GM11168 (cell line): ENCODE results near the gene CSNK1G1.
"Not testable (repeated sequence)": the region's sequence is repeated elsewhere in the genome, so short reads cannot be mapped to it uniquely, and the experiment has no call there.

Source experiments
- in situ Hi-C: fragments of 300-500 bp; cut with MboI; formaldehyde crosslinking; loops from one replicate; pipeline ENCODE4 v1.12.0; 2022; ENCODE audit warnings: low sequenced_read_pairs; ENCODE audit not compliant: unreplicated experiment

Gene CSNK1G1

DNA sequence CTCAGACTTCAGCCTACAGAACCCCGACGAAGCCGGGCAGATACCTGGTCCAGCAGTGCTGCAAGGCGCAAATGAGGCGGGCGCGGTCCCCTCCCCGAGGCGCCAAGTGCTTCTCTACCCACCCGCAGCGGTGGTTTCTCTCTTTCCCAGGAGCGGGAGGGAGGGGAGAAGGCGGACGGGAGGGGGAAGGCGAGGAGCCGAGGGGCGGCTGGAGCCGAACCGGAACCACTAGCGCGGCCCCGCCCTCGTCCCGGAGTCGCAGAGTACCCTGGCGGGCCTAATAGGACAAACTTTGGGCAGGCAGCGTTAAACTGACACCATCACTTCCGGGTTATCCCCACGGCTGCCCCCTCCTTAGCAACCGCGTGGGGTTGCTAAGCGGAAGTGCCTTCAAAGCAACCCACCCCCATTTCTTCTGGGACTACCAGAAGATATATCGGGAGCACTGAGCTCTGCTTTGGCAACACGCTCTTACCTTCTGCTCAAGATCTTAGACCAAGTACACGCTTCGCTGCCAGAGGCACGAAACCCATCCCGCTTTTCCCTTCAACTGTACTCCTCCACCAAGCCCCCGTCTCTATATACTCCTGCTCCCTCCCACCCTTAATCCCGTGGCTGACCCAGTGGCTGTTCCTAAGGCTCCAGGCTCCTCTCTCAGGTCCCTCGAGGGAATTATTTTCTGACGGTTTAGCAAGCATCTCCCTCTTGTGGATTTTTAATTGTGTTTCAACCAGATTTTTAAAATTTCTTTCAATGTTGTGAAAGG, at the start of gene CSNK1G1:
Gene CSNK1G1 (minus strand): TSS at position 230 of the 766 bp plus-strand sequence. CDS start 55,674 bp downstream, outside the sequence.
- in situ Hi-C loops = no loop called here

DNA sequence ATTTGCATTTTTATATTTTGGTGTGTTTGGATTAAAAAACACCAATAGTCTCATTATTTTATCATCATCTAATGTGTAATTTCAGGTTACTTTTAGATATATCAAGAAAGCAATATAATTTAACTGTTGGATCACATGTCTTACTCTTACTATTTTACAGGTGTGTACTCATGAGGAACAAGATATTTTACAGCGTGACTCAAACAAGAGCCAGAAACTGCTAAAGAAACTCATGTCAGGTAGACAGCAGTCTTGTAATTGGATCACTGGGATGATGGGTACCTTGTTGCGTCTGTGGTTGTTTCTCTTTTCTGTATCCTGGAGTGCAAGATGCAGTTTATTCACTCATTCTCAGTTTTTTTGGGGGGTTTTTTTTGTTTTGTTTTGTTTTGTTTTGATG, 44.6 kb upstream of the CSNK1G1 start:
- in situ Hi-C loops = no loop called here

DNA sequence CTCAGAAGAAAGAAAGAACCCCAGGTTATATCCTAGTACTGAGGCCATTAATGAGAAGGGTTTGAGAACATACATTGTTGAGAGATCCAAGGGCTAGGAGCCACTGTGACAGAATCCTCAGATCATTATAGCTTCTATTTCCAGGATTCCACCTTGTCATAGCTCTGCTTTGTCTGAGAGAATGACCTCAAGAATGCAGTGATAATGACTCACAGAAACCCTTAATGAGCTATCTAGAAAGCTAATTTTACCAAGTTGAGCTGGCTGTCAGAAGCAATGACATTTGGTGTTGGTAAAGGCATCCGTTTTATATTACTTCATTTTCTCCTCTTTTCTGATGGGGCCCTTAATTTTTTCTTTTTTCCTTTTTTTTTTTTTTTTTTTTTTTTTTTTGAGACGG, 42.6 kb upstream of the CSNK1G1 start:
- in situ Hi-C loops = no loop called here

DNA sequence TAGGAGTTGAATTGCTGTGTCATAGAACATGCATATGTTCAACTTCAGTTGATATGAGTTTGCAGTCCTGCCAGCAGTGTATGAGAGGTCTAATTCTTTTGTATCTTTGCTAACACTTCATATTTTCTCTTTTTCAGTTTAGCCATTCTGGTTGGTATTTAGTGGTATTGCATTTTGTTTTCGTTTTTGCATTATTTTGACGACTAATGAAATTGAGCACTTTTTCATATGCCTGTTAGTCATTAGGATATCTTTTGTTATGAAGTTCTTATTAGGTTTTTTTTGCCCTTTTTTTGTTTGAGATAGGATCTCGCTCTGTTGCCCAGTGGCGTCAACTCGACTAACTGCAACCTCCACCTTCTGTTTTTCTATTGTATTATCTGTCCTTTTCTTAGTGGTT, 40.8 kb upstream of the CSNK1G1 start:
- in situ Hi-C loops = no loop called here

DNA sequence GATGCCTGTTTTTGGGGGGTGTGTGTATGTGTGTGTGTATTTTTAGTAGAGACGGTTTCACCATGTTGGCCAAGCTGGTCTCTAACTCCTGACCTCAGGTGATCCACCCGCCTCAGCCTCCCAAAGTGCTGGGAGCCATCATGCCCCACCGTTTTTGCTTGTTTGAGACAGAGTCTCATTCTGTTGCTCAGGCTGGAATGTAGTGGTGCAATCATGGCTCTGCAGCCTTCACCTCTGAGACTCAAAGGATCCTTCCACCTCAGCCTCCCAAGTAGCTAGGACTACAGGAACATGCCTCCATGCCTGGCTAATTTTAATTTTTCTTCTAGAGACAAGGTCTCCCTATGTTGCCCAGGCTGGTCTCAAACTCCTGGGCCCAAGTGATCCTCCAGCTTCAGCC, 36.5 kb upstream of the CSNK1G1 start:
- in situ Hi-C loops = not testable (repeated sequence)

DNA sequence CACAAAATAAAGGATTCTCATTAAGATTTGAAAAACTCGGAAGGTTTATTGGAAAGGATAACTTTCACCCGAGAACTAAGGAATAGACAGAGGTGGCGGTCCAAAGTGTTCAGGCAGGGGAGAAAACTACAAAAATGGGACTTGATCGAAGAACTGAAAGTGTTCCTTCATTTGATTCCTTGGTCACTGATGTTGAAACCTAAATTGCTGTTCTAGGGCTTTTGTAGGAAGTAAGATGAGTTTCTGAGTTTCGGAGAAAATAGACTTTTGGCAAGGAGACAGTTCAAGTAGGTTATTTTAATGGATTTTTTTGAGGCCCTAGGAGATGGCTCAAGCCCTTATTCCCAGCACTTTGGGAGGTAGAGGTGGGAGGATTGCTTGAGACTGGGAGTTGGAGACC, 33.1 kb upstream of the CSNK1G1 start:
- in situ Hi-C loops = no loop called here

DNA sequence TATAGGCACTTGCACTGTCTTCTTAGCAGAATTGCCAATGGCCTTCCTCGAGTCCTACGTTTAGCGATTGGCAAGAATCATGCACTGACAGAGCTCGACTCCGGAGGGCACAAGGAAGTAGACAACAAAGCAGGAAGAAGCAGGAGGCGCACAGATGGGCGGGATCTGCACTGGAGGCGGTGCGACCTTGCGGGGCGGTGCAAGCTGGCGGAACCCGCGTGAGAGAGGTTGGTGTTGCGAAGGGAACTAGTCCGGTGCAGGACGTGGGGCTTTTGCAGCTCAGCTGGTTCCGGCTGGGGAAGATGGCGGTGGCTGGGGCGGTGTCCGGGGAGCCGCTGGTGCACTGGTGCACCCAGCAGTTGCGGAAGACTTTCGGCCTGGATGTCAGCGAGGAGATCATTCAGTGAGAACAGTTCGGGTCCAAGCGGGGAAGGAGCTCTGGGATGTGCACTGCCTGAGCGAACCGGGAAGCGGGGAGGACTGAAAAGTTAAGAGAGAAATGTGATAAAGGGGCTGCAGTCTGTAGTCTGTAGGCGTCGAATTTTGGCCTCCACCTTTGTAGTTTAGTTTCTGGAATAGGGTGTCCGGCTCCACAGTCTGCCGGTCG, 31.7 kb upstream of the CSNK1G1 start, which contains the start of gene TRIP4:
Gene TRIP4 (plus strand): TSS at position 275 of the 607 bp plus-strand sequence. CDS start 28 bp downstream, at position 303.
- in situ Hi-C loops = no loop called here

DNA sequence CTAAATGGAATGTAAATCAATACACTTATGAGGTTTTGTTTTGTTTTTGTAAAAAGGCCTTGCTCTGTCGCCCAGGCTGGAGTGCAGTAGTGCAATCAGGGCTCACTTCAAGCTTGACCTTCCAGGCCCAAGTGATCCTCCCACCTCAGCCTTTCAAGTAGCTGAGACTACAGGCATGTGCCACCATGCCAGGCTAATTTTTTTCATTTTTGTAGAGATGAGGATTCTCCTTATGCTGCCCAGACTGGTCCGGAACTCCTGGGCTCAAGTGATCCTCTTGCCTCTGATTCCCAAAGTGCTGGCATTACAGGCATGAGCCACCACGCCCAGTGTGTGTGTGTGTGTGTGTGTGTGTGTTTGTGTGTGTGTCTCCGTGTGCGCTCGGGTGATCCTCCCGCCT, 30.3 kb upstream of the CSNK1G1 start:
- in situ Hi-C loops = no loop called here

DNA sequence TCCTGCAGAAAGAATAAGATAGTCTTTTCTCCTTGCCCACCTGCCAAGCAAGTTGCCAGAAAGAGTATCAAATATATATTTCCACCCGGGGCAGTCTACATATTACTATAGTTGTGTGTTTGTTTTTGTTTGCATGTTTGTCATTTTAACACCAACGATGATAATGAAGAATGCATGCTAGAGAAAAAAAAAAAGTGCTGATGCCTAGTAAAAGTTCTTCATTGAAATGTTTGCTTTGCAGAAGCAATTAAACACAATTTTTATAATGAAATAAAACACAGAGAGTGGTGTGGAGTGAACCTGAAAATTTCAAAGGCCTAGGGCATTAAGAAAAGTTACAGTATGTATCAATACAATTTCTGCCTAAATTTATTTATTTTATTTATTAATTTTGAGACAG, 27.8 kb upstream of the CSNK1G1 start:
- in situ Hi-C loops = no loop called here

DNA sequence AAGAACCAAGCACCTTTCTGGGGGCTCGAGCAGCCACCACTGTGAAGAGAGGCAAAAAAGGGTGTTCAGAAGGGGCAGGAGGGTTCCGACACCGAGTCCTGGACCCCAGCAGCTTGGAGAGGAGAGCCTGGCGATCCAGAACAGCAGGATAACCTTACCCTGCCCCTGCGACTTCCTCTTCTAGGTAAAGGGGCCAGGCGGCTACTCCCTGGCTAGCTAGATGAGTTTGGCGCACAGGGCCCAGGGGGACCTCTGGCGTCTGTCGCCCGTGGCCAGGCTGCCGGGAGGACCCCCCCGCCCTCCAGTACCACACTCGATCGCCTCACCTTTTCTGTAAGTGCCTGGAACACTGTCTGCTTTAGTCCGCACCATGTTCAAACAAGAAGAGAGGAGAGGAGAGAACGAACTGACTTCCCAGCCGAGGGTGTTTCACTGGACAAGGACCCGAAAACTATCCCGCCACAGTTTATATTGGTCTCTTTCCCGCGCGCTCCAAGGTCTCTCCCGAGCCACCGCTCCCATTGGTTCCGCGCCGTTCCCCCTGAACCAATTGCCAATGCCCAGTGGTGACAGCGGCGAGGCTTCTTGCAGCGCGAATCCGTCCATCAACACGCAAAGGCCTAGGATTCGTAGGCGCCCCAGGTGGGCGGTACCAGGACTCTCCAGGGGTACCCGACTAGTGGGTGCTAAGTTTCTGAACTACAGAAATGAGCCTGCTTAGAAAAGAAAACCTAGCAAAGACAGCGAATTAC, 25.2 kb upstream of the CSNK1G1 start, which contains the start of gene PCLAF:
Gene PCLAF (minus strand): TSS at position 442 of the 752 bp plus-strand sequence. CDS start 70 bp downstream, at position 372.
- in situ Hi-C loops = no loop called here

DNA sequence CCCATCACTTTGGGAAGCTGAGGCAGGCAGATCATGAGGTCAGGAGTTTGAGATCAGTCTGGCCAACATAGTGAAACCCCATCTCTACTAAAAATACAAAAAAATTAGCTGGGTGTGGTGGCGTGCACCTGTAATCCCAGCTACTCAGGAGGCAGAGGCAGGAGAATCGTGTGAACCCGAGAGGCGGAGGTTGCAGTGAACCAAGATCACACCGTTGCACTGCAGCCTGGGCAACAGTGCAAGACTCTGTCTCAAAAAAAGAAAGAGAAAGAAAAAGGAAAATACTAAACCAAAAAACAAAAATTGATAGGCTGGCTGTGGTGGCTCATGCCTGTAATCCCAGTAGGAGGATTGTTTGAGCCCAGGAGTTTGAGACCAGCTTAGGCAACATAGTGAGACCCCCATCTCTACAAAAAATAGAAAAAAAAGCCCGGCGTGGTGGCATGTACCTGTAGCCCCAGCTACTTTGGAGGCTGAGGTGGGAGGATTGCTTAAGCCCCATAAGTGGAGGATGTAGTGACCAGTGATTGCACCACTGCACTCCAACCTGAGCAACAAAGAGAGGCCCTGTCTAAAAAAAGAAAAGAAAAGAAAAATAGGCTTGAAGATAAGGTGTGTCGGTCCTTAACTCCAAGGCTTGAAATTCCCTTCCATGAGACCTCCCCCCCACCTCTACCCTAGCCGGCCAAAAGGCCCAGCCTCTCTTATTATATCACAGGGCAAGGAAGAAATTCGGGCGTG, 24.3 kb upstream of the CSNK1G1 start:
- in situ Hi-C loops = not testable (repeated sequence)

DNA sequence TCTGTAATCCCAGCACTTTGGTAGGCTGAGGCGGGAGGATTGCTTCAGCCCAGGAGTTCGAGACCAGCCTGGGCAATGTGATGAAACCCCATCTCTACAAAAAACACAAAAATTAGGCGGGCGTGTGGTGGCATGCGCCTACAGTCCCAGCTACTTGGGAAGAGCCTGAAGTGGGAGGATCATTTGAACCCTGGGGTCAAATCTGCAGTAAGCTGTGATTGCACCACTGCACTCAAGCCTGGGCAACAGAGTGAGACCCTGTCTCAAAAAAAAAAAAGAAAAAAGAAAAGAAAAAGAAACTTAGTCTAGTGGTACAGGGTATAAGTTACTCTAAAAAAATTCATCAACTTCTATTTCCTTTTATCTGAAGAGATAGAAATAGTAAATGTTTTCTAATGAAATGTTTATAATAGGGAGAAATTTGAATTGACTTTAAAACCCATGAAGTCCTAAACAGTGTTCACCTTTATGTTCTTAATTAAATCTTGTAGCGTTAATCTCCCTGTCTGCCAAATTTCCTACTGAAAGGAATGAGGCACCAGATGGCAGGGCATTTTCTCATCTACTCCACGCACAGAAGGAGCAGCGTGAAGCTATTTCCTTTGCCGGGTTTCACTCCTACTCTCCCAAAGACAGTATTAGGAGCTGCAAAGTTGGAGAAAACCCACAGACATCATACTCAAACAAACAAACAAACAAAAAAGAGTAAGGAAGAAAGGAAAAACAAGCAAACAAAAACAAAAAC, 23.4 kb upstream of the CSNK1G1 start:
- in situ Hi-C loops = no loop called here

DNA sequence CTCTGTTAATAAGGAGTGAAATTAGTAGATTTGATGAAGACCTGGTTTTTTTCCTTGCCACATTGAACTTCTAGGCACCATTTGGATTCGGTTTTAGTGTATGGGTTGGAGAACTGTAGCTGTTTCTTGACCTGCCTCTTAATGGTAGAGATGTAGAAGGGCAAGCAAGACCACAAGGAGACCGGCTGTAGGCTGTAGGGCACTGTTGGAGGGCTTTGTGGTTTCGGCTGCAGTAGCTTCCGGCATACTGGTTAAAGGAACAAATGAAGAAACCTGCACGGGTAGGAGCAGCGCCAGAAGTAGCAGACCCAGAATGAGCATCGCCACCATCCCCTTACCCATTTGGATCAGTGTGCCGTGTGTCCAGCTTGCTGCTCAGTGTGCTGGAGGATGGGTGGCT, 17.4 kb upstream of the CSNK1G1 start:
- in situ Hi-C loops = no loop called here

DNA sequence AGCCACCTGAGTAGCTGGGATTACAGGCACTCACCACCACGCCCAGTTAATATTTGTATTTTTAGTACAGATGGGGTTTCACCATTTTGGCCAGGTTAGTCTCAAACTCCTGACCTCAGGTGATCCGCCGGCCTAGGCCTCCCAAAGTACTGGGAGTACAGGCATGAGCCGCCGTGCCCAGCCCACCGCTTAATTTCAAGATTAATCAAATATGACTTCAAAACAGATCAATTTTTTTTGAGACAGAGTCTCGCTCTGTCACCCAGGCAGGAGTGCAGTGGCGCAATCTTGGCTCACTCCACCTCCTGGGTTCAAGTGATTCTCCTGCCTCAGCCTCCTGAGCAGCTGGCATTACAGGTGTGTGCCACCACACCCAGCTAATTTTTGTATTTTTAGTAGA, 15.4 kb upstream of the CSNK1G1 start:
- in situ Hi-C loops = not testable (repeated sequence)

DNA sequence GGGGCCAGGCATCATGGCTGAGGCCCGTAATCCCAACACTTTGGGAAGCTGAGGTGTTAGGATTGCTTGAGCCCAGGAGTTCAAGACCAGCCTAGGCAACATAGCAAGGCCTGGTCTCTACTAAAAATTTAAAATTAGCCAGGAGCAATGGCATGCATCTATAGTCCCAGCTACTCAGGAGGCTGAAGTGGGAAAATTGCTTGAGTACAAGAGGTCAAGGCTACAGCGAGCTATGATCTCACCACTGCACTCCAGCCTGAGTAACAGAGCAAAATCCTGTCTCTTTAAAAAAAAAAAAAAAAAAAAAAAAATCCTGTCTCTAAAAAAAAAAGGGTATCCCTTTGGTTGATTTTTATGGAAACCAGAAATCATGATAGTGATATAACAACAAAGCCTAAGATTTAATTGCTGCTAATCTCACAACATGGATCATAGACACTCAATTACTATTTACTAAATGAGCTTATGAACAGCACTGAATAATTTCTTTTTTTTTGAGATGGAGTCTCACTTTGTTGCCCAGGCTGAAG, 13.2 kb upstream of the CSNK1G1 start:
- in situ Hi-C loops = loop anchor here (10.0 kb wide), 1 partner anchor 164 kb away; no protein-coding TSS in a partner anchor

DNA sequence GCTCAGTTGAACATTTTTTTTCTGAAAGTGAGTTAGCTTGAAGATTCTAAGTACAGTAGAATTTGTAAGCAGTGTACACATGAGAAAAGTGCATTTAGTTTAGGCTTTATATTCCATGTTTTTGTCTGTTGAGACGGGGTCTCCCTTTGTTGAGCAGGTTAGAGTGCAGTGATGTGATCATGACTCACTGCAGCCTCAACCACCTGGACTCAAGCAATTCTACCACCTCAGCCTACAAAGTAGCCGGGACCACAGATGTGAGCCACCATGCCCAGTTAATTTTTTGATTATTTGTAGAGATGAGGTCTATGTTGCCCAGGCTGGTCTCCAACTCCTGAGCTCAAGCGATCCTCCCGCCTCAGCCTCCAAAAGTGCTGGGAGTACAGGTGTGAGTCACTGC, 5.3 kb upstream of the CSNK1G1 start:
- in situ Hi-C loops = loop anchor here (10.0 kb wide), 1 partner anchor 156 kb away; no protein-coding TSS in a partner anchor

DNA sequence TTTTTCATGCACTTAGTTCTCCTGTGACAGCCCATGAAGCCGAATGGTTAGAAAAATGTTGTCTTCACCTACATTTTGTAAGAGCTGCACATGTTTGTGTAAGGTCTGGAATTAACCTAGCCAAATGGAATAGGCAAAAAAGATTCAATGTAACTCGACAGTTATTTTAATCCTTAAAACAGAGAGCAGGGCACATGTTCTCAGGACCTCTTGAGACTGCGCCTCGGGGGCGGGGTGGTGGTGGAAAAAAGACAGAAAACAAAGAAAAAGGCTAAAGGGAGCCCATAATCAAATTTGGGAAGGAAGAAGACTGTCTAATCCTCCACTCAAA, 702 bp upstream of the CSNK1G1 start:
- in situ Hi-C loops = no loop called here

DNA sequence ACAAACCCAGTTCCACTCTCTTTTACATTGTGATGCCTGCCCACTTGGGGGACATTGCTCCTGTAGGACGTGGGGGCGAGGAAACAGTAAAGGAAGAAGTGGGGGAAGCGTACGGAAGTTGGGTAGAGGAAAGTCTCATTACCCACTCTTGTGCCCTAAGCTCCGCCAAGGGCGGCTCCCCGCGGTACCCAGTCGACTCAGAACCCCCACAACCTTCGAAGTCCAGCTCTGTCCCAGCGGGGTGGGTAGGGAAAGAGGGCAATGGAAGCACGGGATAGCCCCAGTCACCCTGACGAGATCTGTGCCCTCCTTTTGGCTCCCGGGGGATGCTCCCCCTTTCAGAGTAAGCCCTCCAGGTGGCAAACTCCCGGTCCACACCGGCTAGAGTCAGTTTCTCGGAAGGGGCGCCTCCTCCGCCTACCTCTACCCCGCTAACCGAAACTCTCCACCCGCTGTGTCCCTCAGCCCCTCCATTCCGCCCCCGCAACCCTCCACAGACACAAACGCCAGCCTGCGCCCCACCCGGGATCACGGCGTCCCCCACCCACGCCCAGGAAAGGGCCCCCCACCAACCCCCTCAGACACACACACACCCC, 527 bp downstream of the CSNK1G1 start:
- in situ Hi-C loops = no loop called here
